Neuron (in vitro differentiated cells): ENCODE data around the gene MYO16.

Experiments used
- H2AFZ ChIP-seq: one replicate; pipeline ENCODE4 v1.6.1; 2013; ENCODE audit warnings: low read depth, mild to moderate bottlenecking, inconsistent platforms, low read length, moderate library complexity
- H3K27me3 ChIP-seq: one replicate; pipeline ENCODE4 v1.6.1; 2013; ENCODE audit warnings: low read length; ENCODE audit not compliant: insufficient read depth
- H3K36me3 ChIP-seq: one replicate; pipeline ENCODE4 v1.6.1; 2013; ENCODE audit warnings: low read length; ENCODE audit not compliant: insufficient read depth
- H3K4me1 ChIP-seq: one replicate; pipeline ENCODE4 v1.6.1; 2013; ENCODE audit warnings: low read length; ENCODE audit not compliant: insufficient read depth
- H3K4me3 ChIP-seq: 2 replicates; pipeline ENCODE4 v1.5.1; 2013; ENCODE audit warnings: mild to moderate bottlenecking, low read length, moderate library complexity
- H3K9me3 ChIP-seq: one replicate; pipeline ENCODE4 v1.6.1; 2013; ENCODE audit warnings: low read length

MYO16 gene

DNA sequence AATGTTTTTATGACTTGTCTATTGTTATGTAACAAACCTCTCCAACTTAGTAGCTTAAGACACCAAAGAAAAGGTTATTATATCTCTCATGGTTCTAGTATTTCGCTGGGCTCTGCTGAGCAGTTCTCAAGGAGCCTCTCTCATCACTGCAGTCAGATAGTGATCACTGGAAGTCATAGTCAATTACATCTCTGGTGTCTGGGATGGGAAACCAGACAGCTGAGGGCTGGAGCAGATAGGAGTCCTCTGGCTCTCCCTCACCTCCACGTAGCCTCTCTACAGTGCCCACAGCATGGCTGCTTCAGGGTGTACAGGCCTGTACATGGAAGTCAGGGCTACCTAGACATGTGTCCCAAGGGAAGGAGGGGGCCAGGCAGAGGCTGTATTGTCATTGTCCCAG is 507.5 kb downstream of the MYO16 start:
- Histone ChIP-seq H3K36me3 (no peaks in the 10 kb centered on the region), H3K27me3 (no peaks in the 10 kb centered on the region), H2AFZ (no peak overlapping the region), H3K9me3 (peaks cover 3% of the 10 kb centered on the region), H3K4me3 (no peak overlapping the region), H3K4me1 (no peaks in the 10 kb centered on the region)

DNA sequence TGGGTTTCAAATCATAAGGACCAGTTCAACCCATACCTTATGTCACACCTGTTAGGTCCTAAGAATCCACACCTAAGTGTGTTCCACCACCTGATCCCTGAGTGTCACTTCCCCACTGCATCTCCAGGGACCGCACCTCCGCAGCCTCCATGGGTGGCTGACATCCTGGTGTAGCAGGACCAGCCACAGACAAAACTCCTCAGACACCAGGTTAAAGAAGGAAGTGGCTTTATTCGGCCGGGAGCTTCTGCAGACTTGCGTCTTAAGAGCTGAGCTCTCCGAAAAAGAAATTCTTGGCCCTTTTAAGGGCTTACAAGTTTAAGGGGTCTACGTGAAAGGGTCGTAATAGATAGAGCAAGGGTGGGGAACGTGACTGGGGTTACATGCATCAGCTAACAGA is 509.9 kb downstream of the MYO16 start:
- no peak overlapping the region for H3K4me3 ChIP-seq
- H2AFZ ChIP-seq: no peak overlapping the region
- H3K36me3 ChIP-seq: no peaks in the 10 kb centered on the region
- H3K4me1 ChIP-seq: no peaks in the 10 kb centered on the region
- H3K9me3 ChIP-seq: peaks cover 3% of the 10 kb centered on the region
- no peaks in the 10 kb centered on the region for H3K27me3 ChIP-seq

- Histone ChIP-seq H3K4me1 (no peaks in the 10 kb centered on the region), H3K27me3 (no peaks in the 10 kb centered on the region), H3K4me3 (no peak overlapping the region), H2AFZ (no peak overlapping the region), H3K9me3 (peaks cover 3% of the 10 kb centered on the region), H3K36me3 (no peaks in the 10 kb centered on the region)
Measured at GRCh38 chr13:109140054-109140453, 510.6 kb downstream of the MYO16 start.

- no peak overlapping the region for H3K4me3 ChIP-seq
- no peaks in the 10 kb centered on the region for H3K4me1 ChIP-seq
- H3K9me3 ChIP-seq: peaks cover 3% of the 10 kb centered on the region
- H2AFZ ChIP-seq: no peak overlapping the region
- H3K27me3 ChIP-seq: no peaks in the 10 kb centered on the region
- H3K36me3 ChIP-seq: no peaks in the 10 kb centered on the region
Measured at GRCh38 chr13:109140479-109141349, 511.3 kb downstream of the MYO16 start.

DNA sequence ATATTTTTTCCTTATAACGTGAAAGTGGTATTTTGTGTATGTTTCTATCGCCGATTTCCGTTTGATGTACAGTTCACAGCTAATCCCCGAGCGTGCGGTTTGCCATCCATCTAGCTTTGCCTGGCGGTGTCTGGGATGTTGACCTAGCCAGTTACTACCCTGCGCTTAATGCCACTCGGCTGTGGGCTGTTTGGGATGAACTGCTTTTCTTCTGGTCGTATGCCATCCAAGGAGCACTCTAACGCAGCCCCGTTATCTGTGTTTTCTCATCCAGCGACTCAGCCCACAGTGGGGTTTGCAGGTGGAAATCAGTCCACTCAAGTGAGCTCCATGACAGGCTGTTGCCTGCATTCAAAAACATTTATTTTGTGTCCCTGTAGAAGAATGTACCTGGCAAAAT is 512.3 kb downstream of the MYO16 start:
- Histone ChIP-seq H3K9me3 (peaks cover 3% of the 10 kb centered on the region), H2AFZ (no peak overlapping the region), H3K4me3 (no peak overlapping the region), H3K36me3 (no peaks in the 10 kb centered on the region), H3K4me1 (no peaks in the 10 kb centered on the region), H3K27me3 (no peaks in the 10 kb centered on the region)

DNA sequence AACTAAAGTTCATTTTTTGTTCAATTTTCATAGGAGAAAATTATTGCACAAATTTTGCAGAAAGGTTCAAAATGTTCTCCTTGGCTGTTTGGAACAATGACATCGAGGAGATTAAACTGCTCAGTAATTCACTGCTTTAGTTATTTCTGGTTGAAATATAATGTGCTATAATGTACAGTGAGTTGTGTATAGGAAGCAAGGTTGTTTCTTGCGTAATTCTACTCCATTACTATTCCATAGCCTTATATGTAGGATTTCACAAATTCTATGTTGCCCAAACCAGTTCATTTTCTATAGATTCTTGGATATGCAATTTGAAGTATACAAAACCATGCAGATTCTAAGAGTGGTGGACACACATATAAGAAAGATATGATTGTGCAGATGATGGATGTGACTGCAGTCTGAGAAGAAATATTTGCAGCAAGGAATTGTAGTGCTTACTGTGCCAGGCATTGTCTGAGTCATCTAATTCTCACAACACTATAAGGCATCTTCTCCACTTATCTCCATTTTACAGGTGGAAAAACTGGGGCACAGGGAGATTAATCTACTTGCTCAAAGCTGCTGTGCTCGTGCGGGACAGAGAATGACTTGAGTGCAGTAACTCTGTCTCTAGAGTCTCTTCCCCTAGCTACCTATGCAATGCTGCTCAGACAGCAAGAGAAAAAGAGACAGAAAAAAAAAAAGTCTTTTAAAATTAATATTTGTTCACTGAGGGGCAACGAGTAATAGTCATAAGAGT is 515.5 kb downstream of the MYO16 start:
- peaks cover 13% of the 10 kb centered on the region for H3K4me1 ChIP-seq
- H3K27me3 ChIP-seq: no peaks in the 10 kb centered on the region
- no peak overlapping the region for H3K4me3 ChIP-seq
- H2AFZ ChIP-seq: no peak overlapping the region
- peaks cover 3% of the 10 kb centered on the region for H3K9me3 ChIP-seq
- H3K36me3 ChIP-seq: no peaks in the 10 kb centered on the region

DNA sequence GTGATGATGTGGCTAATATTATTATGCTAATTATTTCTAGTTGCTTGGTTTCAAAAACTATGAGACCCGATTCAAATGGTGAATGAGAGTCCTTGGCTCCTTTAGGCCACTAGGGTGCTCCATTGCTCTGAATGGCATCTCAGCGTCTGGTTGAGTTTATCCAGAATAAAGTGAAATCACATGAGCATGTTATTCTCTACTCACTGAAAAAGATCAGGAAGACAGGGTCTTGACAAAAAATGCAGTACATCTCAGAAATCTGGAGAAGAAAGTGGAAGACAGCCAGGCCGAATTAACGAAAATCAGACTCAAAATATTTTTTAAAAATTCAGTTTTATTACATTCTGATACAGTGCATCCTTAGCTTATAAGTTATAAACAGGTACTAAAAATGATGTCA is 516.2 kb downstream of the MYO16 start:
- Histone ChIP-seq H3K4me1 (peaks cover 20% of the 10 kb centered on the region), H3K27me3 (no peaks in the 10 kb centered on the region), H2AFZ (no peak overlapping the region), H3K9me3 (peaks cover 3% of the 10 kb centered on the region), H3K4me3 (no peak overlapping the region), H3K36me3 (no peaks in the 10 kb centered on the region)

GRCh38 chr13:109146393-109146792 is 517.0 kb downstream of the MYO16 start:
- no peak overlapping the region for H2AFZ ChIP-seq
- H3K36me3 ChIP-seq: no peaks in the 10 kb centered on the region
- H3K9me3 ChIP-seq: no peaks in the 10 kb centered on the region

GRCh38 chr13:109146912-109147647 is 517.7 kb downstream of the MYO16 start:
- Histone ChIP-seq H3K4me1 (peaks cover 32% of the 10 kb centered on the region), H3K27me3 (no peaks in the 10 kb centered on the region), H3K9me3 (no peaks in the 10 kb centered on the region), H3K4me3 (no peak overlapping the region), H3K36me3 (no peaks in the 10 kb centered on the region), H2AFZ (no peak overlapping the region)

More at GRCh38 chr13:109146393-109146792, 517.0 kb downstream of the MYO16 start:
- peaks cover 28% of the 10 kb centered on the region for H3K4me1 ChIP-seq
- H3K4me3 ChIP-seq: no peak overlapping the region
- H3K27me3 ChIP-seq: no peaks in the 10 kb centered on the region

GRCh38 chr13:109148243-109148642 is 518.8 kb downstream of the MYO16 start:
- Histone ChIP-seq H3K27me3 (no peaks in the 10 kb centered on the region), H3K4me1 (peaks cover 35% of the 10 kb centered on the region), H3K9me3 (no peaks in the 10 kb centered on the region), H3K4me3 (no peak overlapping the region), H3K36me3 (no peaks in the 10 kb centered on the region), H2AFZ (no peak overlapping the region)

DNA sequence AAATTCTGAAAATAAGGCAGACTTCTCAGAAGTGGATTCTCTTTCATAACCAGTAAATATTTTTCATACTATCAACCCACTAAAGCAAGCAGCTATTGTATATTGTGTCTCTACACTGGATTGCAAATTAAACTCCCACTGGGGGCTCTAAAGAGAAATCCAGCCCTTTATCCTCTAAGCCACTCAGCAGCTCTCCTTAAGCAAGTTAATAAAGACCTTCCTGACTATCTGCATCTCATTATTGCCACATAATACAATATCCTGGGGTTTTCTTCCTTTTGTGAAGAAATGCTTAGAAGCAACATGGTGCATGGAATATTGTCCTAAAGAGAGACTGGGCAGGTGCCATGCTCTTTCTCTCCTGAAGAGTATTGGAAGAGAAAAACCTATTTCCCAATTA is 521.3 kb downstream of the MYO16 start:
- no peaks in the 10 kb centered on the region for H3K9me3 ChIP-seq
- peaks cover 35% of the 10 kb centered on the region for H3K4me1 ChIP-seq
- H2AFZ ChIP-seq: no peak overlapping the region
- no peaks in the 10 kb centered on the region for H3K36me3 ChIP-seq
- H3K4me3 ChIP-seq: no peak overlapping the region
- H3K27me3 ChIP-seq: no peaks in the 10 kb centered on the region

- Histone ChIP-seq H3K9me3 (no peaks in the 10 kb centered on the region), H3K27me3 (no peaks in the 10 kb centered on the region), H3K36me3 (no peaks in the 10 kb centered on the region), H3K4me3 (no peak overlapping the region), H2AFZ (no peak overlapping the region), H3K4me1 (peaks cover 35% of the 10 kb centered on the region)
Measured at GRCh38 chr13:109151255-109151654, 521.8 kb downstream of the MYO16 start.

DNA sequence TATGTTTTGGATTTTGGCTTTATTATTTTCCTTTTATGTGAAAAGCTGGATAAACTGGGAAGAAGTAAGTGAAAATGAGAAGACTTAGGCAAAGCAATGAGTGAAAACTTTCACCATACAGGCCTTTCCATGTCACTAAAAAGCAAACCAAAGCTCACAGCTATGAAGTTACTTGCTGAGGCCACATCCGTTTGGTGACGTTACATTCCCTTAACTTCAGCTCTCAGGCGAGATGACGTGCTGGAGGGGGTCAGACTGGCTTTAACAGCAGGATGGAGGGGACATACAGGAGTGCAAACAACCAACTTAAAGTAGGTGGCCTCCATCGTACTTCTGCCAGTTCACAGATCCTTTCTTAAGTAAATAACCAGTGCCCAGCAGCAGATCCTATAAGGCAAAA is 522.3 kb downstream of the MYO16 start:
- no peaks in the 10 kb centered on the region for H3K9me3 ChIP-seq
- H2AFZ ChIP-seq: no peak overlapping the region
- no peaks in the 10 kb centered on the region for H3K27me3 ChIP-seq
- H3K36me3 ChIP-seq: no peaks in the 10 kb centered on the region
- no peak overlapping the region for H3K4me3 ChIP-seq
- H3K4me1 ChIP-seq: peaks cover 35% of the 10 kb centered on the region
